ENCODE measurements around the gene VWA8.

VWA8 gene

GRCh38 chr13:41941174-41941573, 19.7 kb downstream of the VWA8 start:
- TF ChIP-seq, protein P1, sequence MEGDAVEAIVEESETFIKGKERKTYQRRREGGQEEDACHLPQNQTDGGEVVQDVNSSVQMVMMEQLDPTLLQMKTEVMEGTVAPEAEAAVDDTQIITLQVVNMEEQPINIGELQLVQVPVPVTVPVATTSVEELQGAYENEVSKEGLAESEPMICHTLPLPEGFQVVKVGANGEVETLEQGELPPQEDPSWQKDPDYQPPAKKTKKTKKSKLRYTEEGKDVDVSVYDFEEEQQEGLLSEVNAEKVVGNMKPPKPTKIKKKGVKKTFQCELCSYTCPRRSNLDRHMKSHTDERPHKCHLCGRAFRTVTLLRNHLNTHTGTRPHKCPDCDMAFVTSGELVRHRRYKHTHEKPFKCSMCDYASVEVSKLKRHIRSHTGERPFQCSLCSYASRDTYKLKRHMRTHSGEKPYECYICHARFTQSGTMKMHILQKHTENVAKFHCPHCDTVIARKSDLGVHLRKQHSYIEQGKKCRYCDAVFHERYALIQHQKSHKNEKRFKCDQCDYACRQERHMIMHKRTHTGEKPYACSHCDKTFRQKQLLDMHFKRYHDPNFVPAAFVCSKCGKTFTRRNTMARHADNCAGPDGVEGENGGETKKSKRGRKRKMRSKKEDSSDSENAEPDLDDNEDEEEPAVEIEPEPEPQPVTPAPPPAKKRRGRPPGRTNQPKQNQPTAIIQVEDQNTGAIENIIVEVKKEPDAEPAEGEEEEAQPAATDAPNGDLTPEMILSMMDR (IDR thresholded peaks at IDR 0.05; ENCODE audit: low read depth, low read length): no peak
- H3K27me3 ChIP-seq: no peaks in the 10 kb centered on the region
- no peak for DNase-seq
- H3K4me1 ChIP-seq: no peaks in the 10 kb centered on the region; the same call in 1 of the 2 replicates
- peaks cover 12% of the 10 kb centered on the region for H3K36me3 ChIP-seq
- no peaks in the 10 kb centered on the region for H3K9me3 ChIP-seq
- no peak overlapping the region for H3K4me3 ChIP-seq (ENCODE audit: low read depth, low read length)

DNA sequence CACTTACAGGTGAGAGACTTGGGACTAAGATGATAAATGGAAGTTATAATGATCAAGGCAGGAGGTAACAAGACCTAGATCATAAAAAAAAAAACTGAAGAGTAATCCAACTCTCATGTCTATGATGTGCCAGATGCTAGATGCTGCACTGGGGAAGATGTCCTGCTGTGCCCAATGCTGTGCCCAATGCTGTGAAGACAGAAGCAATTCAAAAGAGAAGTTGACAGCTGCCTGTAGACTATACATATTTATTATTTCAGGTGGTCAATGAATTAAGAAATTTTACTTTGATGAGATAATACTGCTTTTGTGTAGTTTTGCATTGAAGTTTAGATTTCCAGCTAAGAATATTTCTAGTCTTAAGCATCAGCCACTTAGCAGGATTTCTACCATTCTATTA, 21.5 kb downstream of the VWA8 start:
- Histone ChIP-seq H3K27me3 (no peaks in the 10 kb centered on the region), H3K4me1 (no peaks in the 10 kb centered on the region; the same call in 1 of the 2 replicates), H3K4me3 (ENCODE audit: low read depth, low read length) (no peak overlapping the region), H3K36me3 (peaks cover 11% of the 10 kb centered on the region), H3K9me3 (no peaks in the 10 kb centered on the region)
- DNase-seq: no peak
- TF ChIP-seq, protein P1 (IDR thresholded peaks at IDR 0.05; ENCODE audit: low read depth, low read length): no peak

DNA sequence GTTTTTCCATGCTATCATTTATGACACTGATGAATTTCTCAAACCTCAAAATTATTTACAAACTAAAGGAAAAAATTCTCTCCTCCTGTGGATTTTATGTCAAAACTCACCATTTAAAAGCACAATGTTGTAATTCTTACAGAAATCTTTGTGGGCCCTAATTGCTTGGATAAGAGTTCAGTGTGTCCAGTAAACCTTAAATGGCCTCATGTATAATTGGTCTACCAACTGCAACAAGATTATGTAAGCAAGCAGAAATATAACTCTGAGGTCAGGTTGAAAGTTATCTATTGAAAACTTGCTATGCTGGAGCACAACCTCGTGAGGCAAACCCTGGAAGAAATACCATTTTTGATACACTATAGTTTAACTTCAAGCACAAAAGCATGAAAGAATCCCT, 22.0 kb downstream of the VWA8 start:
- Histone ChIP-seq H3K4me3 (ENCODE audit: low read depth, low read length) (no peak overlapping the region), H3K9me3 (no peaks in the 10 kb centered on the region), H3K36me3 (peaks cover 11% of the 10 kb centered on the region), H3K27me3 (no peaks in the 10 kb centered on the region), H3K4me1 (no peaks in the 10 kb centered on the region)
- TF ChIP-seq, protein P1 (IDR thresholded peaks at IDR 0.05; ENCODE audit: low read depth, low read length): no peak
- no peak for DNase-seq

GRCh38 chr13:41937388-41937787, 23.5 kb downstream of the VWA8 start:
- Histone ChIP-seq H3K9me3 (no peaks in the 10 kb centered on the region), H3K27me3 (no peaks in the 10 kb centered on the region), H3K36me3 (peaks cover 9% of the 10 kb centered on the region), H3K4me1 (peaks cover 3% of the 10 kb centered on the region; the same call in 1 of the 2 replicates), H3K4me3 (ENCODE audit: low read depth, low read length) (no peak overlapping the region)
- TF ChIP-seq, protein P1 (IDR thresholded peaks at IDR 0.05; ENCODE audit: low read depth, low read length): no peak
- no peak for DNase-seq

- Histone ChIP-seq H3K36me3 (peaks cover 7% of the 10 kb centered on the region), H3K4me3 (ENCODE audit: low read depth, low read length) (no peak overlapping the region), H3K27me3 (no peaks in the 10 kb centered on the region), H3K9me3 (no peaks in the 10 kb centered on the region), H3K4me1 (peaks cover 3% of the 10 kb centered on the region; the same call in 1 of the 2 replicates)
- no peak for DNase-seq
- TF ChIP-seq, protein P1 (IDR thresholded peaks at IDR 0.05; ENCODE audit: low read depth, low read length): no peak
Observed at GRCh38 chr13:41935501-41935900, 25.4 kb downstream of the VWA8 start.

DNA sequence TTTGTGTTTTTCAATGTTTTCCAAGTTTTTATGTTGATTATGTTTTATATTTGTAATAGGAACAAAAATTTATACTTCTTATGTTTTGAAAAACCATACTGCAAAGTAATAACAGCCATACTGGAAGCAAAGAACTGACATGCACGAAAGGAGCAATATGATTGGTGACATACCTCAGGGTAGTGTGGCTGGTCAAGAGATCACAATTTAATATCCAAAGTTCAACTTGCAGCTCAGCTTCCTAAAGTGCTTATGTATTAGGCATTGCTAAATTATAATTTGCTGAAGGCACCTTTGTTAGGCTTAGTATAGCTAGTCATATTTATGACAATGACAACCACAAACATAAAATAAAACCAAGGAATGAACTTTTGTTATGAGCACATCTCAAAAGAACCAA, 25.9 kb downstream of the VWA8 start:
- peaks cover 3% of the 10 kb centered on the region; the same call in 1 of the 2 replicates for H3K4me1 ChIP-seq
- peaks cover 7% of the 10 kb centered on the region for H3K36me3 ChIP-seq
- H3K9me3 ChIP-seq: no peaks in the 10 kb centered on the region
- no peak for DNase-seq
- no peaks in the 10 kb centered on the region for H3K27me3 ChIP-seq
- no peak overlapping the region for H3K4me3 ChIP-seq (ENCODE audit: low read depth, low read length)
- TF ChIP-seq, protein P1 (IDR thresholded peaks at IDR 0.05; ENCODE audit: low read depth, low read length): no peak
